Dendritic cell treated with granulocyte-macrophage colony-stimulating factor and Interleukin-4, amounts not matched to agents 40 ng/mL and 50 ng/mL, for 4 days (primary cell): ENCODE results near the gene CCDC150.
"Not testable (repeated sequence)": the region's sequence is repeated elsewhere in the genome, so short reads cannot be mapped to it uniquely, and the experiment has no call there.

Source experiments
- H3K27ac Mint-ChIP-seq: one replicate; pipeline ENCODE4 v1.8.0; 2022; ENCODE audit warnings: mild to moderate bottlenecking, mixed read lengths
- H3K27me3 Mint-ChIP-seq: one replicate; pipeline ENCODE4 v1.8.0; 2022; ENCODE audit warnings: mild to moderate bottlenecking, mixed read lengths
- H3K36me3 Mint-ChIP-seq: one replicate; pipeline ENCODE4 v1.8.0; 2022; ENCODE audit warnings: low read depth, mixed read lengths
- H3K4me1 Mint-ChIP-seq: one replicate; pipeline ENCODE4 v1.8.0; 2022; ENCODE audit warnings: low read depth, mixed read lengths
- H3K4me3 Mint-ChIP-seq: one replicate; pipeline ENCODE4 v1.8.0; 2022; ENCODE audit warnings: mild to moderate bottlenecking, moderate library complexity, mixed read lengths
- H3K9me3 Mint-ChIP-seq: one replicate; pipeline ENCODE4 v1.8.0; 2022; ENCODE audit warnings: mixed read lengths
- intact Hi-C: fragments of 100-400 bp; cut with micrococcal nuclease; formaldehyde crosslinking; loops from one replicate; pipeline ENCODE4 v1.15.0; 2022

Gene CCDC150

GRCh38 chr2:196607073-196607472 is 32.4 kb upstream of the CCDC150 start:
- peaks cover 2% of the 10 kb centered on the region for H3K27me3 Mint-ChIP-seq
- no peak overlapping the region for H3K4me3 Mint-ChIP-seq
- no peaks in the 10 kb centered on the region for H3K9me3 Mint-ChIP-seq
- intact Hi-C loops = no loop called here
- H3K4me1 Mint-ChIP-seq = no peaks in the 10 kb centered on the region
- H3K36me3 Mint-ChIP-seq = no peaks in the 10 kb centered on the region
- no peak overlapping the region for H3K27ac Mint-ChIP-seq

GRCh38 chr2:196607896-196608295 is 31.6 kb upstream of the CCDC150 start:
- H3K27me3 Mint-ChIP-seq, H3K27ac Mint-ChIP-seq, H3K36me3 Mint-ChIP-seq, H3K4me3 Mint-ChIP-seq, intact Hi-C loops, H3K4me1 Mint-ChIP-seq, H3K9me3 Mint-ChIP-seq: not testable (repeated sequence)

GRCh38 chr2:196609806-196610205 is 29.7 kb upstream of the CCDC150 start:
- Mint-ChIP-seq H3K4me1 (no peaks in the 10 kb centered on the region), H3K36me3 (no peaks in the 10 kb centered on the region), H3K4me3 (no peak overlapping the region), H3K27ac (no peak overlapping the region), H3K27me3 (peaks cover 2% of the 10 kb centered on the region), H3K9me3 (no peaks in the 10 kb centered on the region)
- intact Hi-C loops = no loop called here

- no peak overlapping the region for H3K4me3 Mint-ChIP-seq
- H3K9me3 Mint-ChIP-seq = no peaks in the 10 kb centered on the region
- H3K36me3 Mint-ChIP-seq = no peaks in the 10 kb centered on the region
- intact Hi-C loops = no loop called here
- H3K27ac Mint-ChIP-seq = no peak overlapping the region
- no peaks in the 10 kb centered on the region for H3K4me1 Mint-ChIP-seq
- peaks cover 2% of the 10 kb centered on the region for H3K27me3 Mint-ChIP-seq
These were observed 28.7 kb upstream of the CCDC150 start for GRCh38 chr2:196610796-196611195.

- no peaks in the 10 kb centered on the region for H3K36me3 Mint-ChIP-seq
- H3K4me3 Mint-ChIP-seq = no peak overlapping the region
- H3K4me1 Mint-ChIP-seq = no peaks in the 10 kb centered on the region
- H3K27me3 Mint-ChIP-seq = no peaks in the 10 kb centered on the region
- H3K9me3 Mint-ChIP-seq = no peaks in the 10 kb centered on the region
- intact Hi-C loops = no loop called here
- H3K27ac Mint-ChIP-seq = no peak overlapping the region
These were observed 26.2 kb upstream of the CCDC150 start for GRCh38 chr2:196613302-196613701.

- Mint-ChIP-seq H3K27ac (no peak overlapping the region), H3K27me3 (no peaks in the 10 kb centered on the region), H3K4me1 (no peaks in the 10 kb centered on the region), H3K4me3 (no peak overlapping the region), H3K9me3 (no peaks in the 10 kb centered on the region), H3K36me3 (no peaks in the 10 kb centered on the region)
- intact Hi-C loops = no loop called here
These were observed 22.1 kb upstream of the CCDC150 start for GRCh38 chr2:196617430-196617829.

GRCh38 chr2:196618661-196619060 is 20.9 kb upstream of the CCDC150 start:
- no peak overlapping the region for H3K27ac Mint-ChIP-seq
- H3K4me1 Mint-ChIP-seq = no peaks in the 10 kb centered on the region
- no peaks in the 10 kb centered on the region for H3K27me3 Mint-ChIP-seq
- H3K4me3 Mint-ChIP-seq = no peak overlapping the region
- no peaks in the 10 kb centered on the region for H3K36me3 Mint-ChIP-seq
- no peaks in the 10 kb centered on the region for H3K9me3 Mint-ChIP-seq
- intact Hi-C loops = no loop called here

- Mint-ChIP-seq H3K4me1 (no peaks in the 10 kb centered on the region), H3K36me3 (no peaks in the 10 kb centered on the region), H3K27me3 (no peaks in the 10 kb centered on the region), H3K9me3 (peaks cover 24% of the 10 kb centered on the region), H3K27ac (no peak overlapping the region), H3K4me3 (no peak overlapping the region)
- intact Hi-C loops = loop anchor here (10.0 kb wide), 2 partner anchors 326 to 1074 kb away; partner anchors contain the start of gene MARS2
These were observed 9.0 kb upstream of the CCDC150 start for GRCh38 chr2:196630531-196630930.

GRCh38 chr2:196635156-196635555 is 4.4 kb upstream of the CCDC150 start:
- peaks cover 7% of the 10 kb centered on the region for H3K4me1 Mint-ChIP-seq
- peaks cover 6% of the 10 kb centered on the region for H3K27me3 Mint-ChIP-seq
- H3K9me3 Mint-ChIP-seq = peaks cover 23% of the 10 kb centered on the region
- no peak overlapping the region for H3K4me3 Mint-ChIP-seq
- H3K36me3 Mint-ChIP-seq = no peaks in the 10 kb centered on the region
- no peak overlapping the region for H3K27ac Mint-ChIP-seq
- intact Hi-C loops = loop anchor here (10.0 kb wide), 2 partner anchors 330 to 1070 kb away; partner anchors contain the start of gene MARS2

- peak overlapping the region; percentile 83 for H3K4me3 Mint-ChIP-seq
- no peak overlapping the region for H3K27ac Mint-ChIP-seq
- peaks cover 6% of the 10 kb centered on the region for H3K27me3 Mint-ChIP-seq
- intact Hi-C loops = loop anchor here (10.0 kb wide), 2 partner anchors 334 to 1066 kb away; partner anchors contain the start of gene MARS2
- H3K36me3 Mint-ChIP-seq = no peaks in the 10 kb centered on the region
- H3K4me1 Mint-ChIP-seq = peaks cover 13% of the 10 kb centered on the region
- H3K9me3 Mint-ChIP-seq = no peaks in the 10 kb centered on the region
These were observed 750 bp upstream of the CCDC150 start for GRCh38 chr2:196638765-196639164.

- H3K27ac Mint-ChIP-seq = peak overlapping the region; percentile 72
- H3K27me3 Mint-ChIP-seq = peaks cover 6% of the 10 kb centered on the region
These were observed 575 bp downstream of the CCDC150 start for GRCh38 chr2:196640031-196640548.

GRCh38 chr2:196649202-196649601 is 9.7 kb downstream of the CCDC150 start:
- Mint-ChIP-seq H3K9me3 (peaks cover 51% of the 10 kb centered on the region), H3K27me3 (no peaks in the 10 kb centered on the region), H3K4me1 (no peaks in the 10 kb centered on the region), H3K36me3 (peaks cover 23% of the 10 kb centered on the region), H3K4me3 (no peak overlapping the region), H3K27ac (no peak overlapping the region)
- intact Hi-C loops = no loop called here

More at GRCh38 chr2:196640031-196640548, 575 bp downstream of the CCDC150 start:
- Mint-ChIP-seq H3K36me3 (no peaks in the 10 kb centered on the region), H3K4me3 (peak overlapping the region; percentile 83), H3K9me3 (no peaks in the 10 kb centered on the region), H3K4me1 (peaks cover 13% of the 10 kb centered on the region)
- intact Hi-C loops = no loop called here

- Mint-ChIP-seq H3K4me1 (no peaks in the 10 kb centered on the region), H3K27me3 (no peaks in the 10 kb centered on the region), H3K36me3 (peaks cover 27% of the 10 kb centered on the region), H3K9me3 (peaks cover 60% of the 10 kb centered on the region), H3K4me3 (no peak overlapping the region), H3K27ac (no peak overlapping the region)
- intact Hi-C loops = no loop called here
These were observed 12.0 kb downstream of the CCDC150 start for GRCh38 chr2:196651387-196652094.

GRCh38 chr2:196652869-196653268 is 13.4 kb downstream of the CCDC150 start:
- H3K9me3 Mint-ChIP-seq = peaks cover 73% of the 10 kb centered on the region
- H3K27ac Mint-ChIP-seq = no peak overlapping the region
- intact Hi-C loops = no loop called here
- H3K4me3 Mint-ChIP-seq = no peak overlapping the region
- peaks cover 27% of the 10 kb centered on the region for H3K36me3 Mint-ChIP-seq
- H3K27me3 Mint-ChIP-seq = no peaks in the 10 kb centered on the region
- no peaks in the 10 kb centered on the region for H3K4me1 Mint-ChIP-seq

- Mint-ChIP-seq H3K27me3 (no peaks in the 10 kb centered on the region), H3K36me3 (peaks cover 27% of the 10 kb centered on the region), H3K27ac (no peak overlapping the region), H3K4me1 (no peaks in the 10 kb centered on the region), H3K9me3 (peaks cover 73% of the 10 kb centered on the region), H3K4me3 (no peak overlapping the region)
- intact Hi-C loops = no loop called here
These were observed 14.3 kb downstream of the CCDC150 start for GRCh38 chr2:196653843-196654242.
